HUDEP-2 (cell line): ENCODE data around the gene LTF.
"Not testable (repeated sequence)": the region's sequence is repeated elsewhere in the genome, so short reads cannot be mapped to it uniquely, and the experiment has no call there.

Source experiments
- DNase-seq, 76 experiments: peaks; one replicate each; lab custom pipeline; 2025; ENCODE audit not compliant: unreplicated experiment in 76 of 76; lab: John Stamatoyannopoulos, UW

LTF gene

GRCh38 chr3:46417841-46418611 lies 46.7 kb downstream of the LTF start:
- no peak for DNase-seq

GRCh38 chr3:46416811-46417510 lies 47.7 kb downstream of the LTF start:
- no peak for DNase-seq

- no peak for DNase-seq
Measured at GRCh38 chr3:46416125-46416810, 48.4 kb downstream of the LTF start.

- no peak for DNase-seq
Measured at GRCh38 chr3:46414739-46415138, 50.0 kb downstream of the LTF start.

- no peak for DNase-seq
Measured at GRCh38 chr3:46413951-46414350, 50.8 kb downstream of the LTF start.

GRCh38 chr3:46412786-46413298 lies 51.9 kb downstream of the LTF start:
- DNase-seq = no peak

GRCh38 chr3:46411271-46411670 lies 53.4 kb downstream of the LTF start:
- no peak for DNase-seq

- DNase-seq = no peak
Measured at GRCh38 chr3:46410669-46411068, 54.0 kb downstream of the LTF start.

GRCh38 chr3:46409739-46410489 lies 54.8 kb downstream of the LTF start:
- no peak for DNase-seq

GRCh38 chr3:46408853-46409252 lies 55.9 kb downstream of the LTF start:
- DNase-seq = no peak

- DNase-seq = peak in 1 of 76 experiments; percentile 3
Measured at GRCh38 chr3:46407970-46408369, 56.7 kb downstream of the LTF start.

GRCh38 chr3:46406788-46407611 lies 57.7 kb downstream of the LTF start, which contains the start of the genes CCR5AS and CCRL2:
CCR5AS (minus strand) TSS chr3:46407066.
CCRL2 (plus strand) TSS chr3:46407259; CDS start chr3:46408080, 821 bp downstream.
- DNase-seq = peak in 75 of 76 experiments; percentile 27 to 92 (median 81)

- no peak for DNase-seq
Measured at GRCh38 chr3:46406443-46406787, 58.3 kb downstream of the LTF start.

- no peak for DNase-seq
Measured at GRCh38 chr3:46405301-46406019, 59.2 kb downstream of the LTF start.

GRCh38 chr3:46402902-46403301 lies 61.8 kb downstream of the LTF start:
- not testable (repeated sequence) for DNase-seq

GRCh38 chr3:46401579-46401978 lies 63.1 kb downstream of the LTF start:
- DNase-seq = no peak

- DNase-seq = no peak
Measured at GRCh38 chr3:46400846-46401245, 63.9 kb downstream of the LTF start.

GRCh38 chr3:46400000-46400734 lies 64.5 kb downstream of the LTF start:
- DNase-seq = peak in 53 of 76 experiments; percentile 6 to 84 (median 45)
